Ishikawa (cell line): ENCODE measurements around the gene SPATA2L.

Source experiments
- CEBPB ChIP-seq: IDR thresholded peaks from 2 replicates; pipeline ENCODE4 v1.6.1; 2012
- CREB1 ChIP-seq: IDR thresholded peaks from 2 replicates; pipeline ENCODE4 v1.6.1; 2012; ENCODE audit warnings: low read depth
- EGR1 ChIP-seq: IDR thresholded peaks from 2 replicates; pipeline ENCODE4 v1.6.1; 2012
- EP300 ChIP-seq: IDR thresholded peaks from 2 replicates; pipeline ENCODE4 v1.6.1; 2012; ENCODE audit warnings: borderline replicate concordance
- FOXM1 ChIP-seq: IDR thresholded peaks from 2 replicates; pipeline ENCODE4 v1.6.1; 2012; ENCODE audit warnings: low read depth, borderline replicate concordance
- MAX ChIP-seq: IDR thresholded peaks from 2 replicates; pipeline ENCODE4 v1.6.1; 2012
- NFIC ChIP-seq: IDR thresholded peaks from 2 replicates; pipeline ENCODE4 v1.6.1; 2012
- RAD21 ChIP-seq: IDR thresholded peaks from 2 replicates; pipeline ENCODE4 v1.6.1; 2012; ENCODE audit warnings: low read depth
- TAF1 ChIP-seq: IDR thresholded peaks from 2 replicates; pipeline ENCODE4 v1.6.1; 2012; ENCODE audit warnings: low read depth, mild to moderate bottlenecking
- TCF12 ChIP-seq: IDR thresholded peaks from 2 replicates; pipeline ENCODE4 v1.6.1; 2012; ENCODE audit warnings: low read depth
- TEAD4 ChIP-seq: IDR thresholded peaks from 2 replicates; pipeline ENCODE4 v1.6.1; 2012
- YY1 ChIP-seq: IDR thresholded peaks from 2 replicates; pipeline ENCODE4 v1.6.1; 2012; ENCODE audit warnings: low read depth
- ZBTB7A ChIP-seq: IDR thresholded peaks from 2 replicates; pipeline ENCODE4 v1.6.1; 2012; ENCODE audit warnings: low read depth
- TF ChIP-seq, protein P1 (sequence below): IDR thresholded peaks from 2 replicates; pipeline ENCODE4 v1.6.1; 2012
- TF ChIP-seq, protein P2 (sequence below): IDR thresholded peaks from 2 replicates; pipeline ENCODE4 v1.6.1; 2012; ENCODE audit warnings: low read depth, mild to moderate bottlenecking

The SPATA2L gene

GRCh38 chr16:89711601-89712273, 10.2 kb upstream of the SPATA2L start:
- TF ChIP-seq CEBPB (no peak), EP300 (no peak), TEAD4 (no peak), NFIC (no peak), RAD21 (no peak), FOXM1 (no peak), MAX (peak; percentile 94), YY1 (peak; percentile 79), TCF12 (0 out of 2 replicates have a peak, but pooled peaks have one; percentile 45), ZBTB7A (no peak), TAF1 (peak; percentile 56), EGR1 (peak; percentile 77), CREB1 (no peak)
- TF ChIP-seq, protein P1, sequence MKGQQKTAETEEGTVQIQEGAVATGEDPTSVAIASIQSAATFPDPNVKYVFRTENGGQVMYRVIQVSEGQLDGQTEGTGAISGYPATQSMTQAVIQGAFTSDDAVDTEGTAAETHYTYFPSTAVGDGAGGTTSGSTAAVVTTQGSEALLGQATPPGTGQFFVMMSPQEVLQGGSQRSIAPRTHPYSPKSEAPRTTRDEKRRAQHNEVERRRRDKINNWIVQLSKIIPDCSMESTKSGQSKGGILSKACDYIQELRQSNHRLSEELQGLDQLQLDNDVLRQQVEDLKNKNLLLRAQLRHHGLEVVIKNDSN = no peak
- TF ChIP-seq, protein P2, sequence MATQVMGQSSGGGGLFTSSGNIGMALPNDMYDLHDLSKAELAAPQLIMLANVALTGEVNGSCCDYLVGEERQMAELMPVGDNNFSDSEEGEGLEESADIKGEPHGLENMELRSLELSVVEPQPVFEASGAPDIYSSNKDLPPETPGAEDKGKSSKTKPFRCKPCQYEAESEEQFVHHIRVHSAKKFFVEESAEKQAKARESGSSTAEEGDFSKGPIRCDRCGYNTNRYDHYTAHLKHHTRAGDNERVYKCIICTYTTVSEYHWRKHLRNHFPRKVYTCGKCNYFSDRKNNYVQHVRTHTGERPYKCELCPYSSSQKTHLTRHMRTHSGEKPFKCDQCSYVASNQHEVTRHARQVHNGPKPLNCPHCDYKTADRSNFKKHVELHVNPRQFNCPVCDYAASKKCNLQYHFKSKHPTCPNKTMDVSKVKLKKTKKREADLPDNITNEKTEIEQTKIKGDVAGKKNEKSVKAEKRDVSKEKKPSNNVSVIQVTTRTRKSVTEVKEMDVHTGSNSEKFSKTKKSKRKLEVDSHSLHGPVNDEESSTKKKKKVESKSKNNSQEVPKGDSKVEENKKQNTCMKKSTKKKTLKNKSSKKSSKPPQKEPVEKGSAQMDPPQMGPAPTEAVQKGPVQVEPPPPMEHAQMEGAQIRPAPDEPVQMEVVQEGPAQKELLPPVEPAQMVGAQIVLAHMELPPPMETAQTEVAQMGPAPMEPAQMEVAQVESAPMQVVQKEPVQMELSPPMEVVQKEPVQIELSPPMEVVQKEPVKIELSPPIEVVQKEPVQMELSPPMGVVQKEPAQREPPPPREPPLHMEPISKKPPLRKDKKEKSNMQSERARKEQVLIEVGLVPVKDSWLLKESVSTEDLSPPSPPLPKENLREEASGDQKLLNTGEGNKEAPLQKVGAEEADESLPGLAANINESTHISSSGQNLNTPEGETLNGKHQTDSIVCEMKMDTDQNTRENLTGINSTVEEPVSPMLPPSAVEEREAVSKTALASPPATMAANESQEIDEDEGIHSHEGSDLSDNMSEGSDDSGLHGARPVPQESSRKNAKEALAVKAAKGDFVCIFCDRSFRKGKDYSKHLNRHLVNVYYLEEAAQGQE = no peak

DNA sequence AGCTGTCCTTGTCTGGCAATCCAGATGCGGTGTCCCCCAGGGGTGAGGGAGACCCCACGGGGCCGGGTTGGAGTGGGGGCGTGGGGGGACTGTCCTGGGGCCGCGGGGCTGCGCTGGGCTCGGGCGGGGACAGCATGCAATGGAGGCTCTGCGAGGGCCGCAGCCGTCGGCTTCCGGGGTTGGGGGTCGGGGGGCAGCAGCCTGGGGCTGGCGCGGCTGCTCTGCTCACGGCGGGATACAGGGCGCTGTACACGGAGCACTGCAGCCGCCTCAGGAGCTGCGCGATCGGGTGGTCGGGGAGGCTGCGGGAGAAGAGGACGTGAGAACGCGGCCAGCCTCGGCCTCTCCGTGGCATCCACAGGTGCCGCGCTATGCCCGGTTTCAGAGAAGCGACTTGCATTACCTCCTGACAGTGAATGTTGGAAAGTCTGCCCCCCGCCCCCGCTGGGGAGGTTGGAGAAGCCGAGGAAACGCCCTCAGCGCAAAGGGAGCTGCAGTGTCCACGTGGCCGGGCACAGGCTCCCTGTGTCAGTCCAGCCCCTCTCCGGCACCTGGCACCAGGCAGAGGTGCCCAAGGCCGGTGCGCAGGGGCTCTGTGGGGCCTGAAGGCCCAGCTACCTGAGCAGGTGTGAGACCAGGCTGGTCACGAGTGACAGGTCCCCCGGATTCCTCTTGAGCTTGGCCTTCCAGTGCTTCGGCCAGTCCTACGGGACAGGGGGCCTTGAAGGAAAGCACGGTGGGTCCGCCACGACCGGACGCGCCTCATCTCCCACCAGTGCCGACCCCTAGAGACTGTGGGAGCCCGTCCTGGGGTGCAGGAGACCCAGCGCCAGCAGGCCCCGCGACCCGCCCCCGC, 9.4 kb upstream of the SPATA2L start:
- TF ChIP-seq TEAD4 (no peak), YY1 (no peak)

DNA sequence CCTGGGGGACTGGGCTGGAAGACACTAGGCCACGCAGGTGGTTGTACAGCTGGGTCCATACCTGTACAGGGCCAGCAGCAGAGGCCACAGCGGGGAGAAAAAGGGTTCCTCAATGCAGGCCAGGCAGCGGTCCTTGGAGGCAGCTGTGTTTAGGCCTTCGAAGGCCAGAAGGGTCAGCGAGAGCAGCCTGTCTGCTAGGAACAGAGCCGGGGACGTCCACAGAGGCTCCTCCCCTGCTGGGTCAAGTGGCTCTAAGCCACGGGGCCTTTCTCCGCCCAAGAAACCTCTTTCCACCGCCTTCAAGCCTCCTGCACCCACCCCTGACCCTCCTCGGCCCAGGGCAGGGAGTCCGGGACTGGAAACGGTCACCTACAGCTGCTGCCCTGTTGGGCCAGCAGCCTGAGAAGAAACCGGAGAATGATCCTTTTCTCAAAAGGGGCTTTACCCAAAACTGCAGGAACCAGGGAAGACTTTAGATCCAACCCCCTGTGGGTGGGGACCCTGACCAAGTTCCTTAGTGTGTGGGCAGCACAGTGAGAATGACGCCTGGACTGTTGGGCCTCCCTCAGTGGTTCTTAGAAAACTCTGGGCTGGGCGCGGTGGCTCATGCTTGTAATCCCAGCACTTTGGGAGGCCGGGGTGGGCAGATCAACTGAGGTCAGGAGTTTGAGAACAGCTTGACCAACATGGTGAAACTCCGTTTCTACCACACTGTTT, 8.4 kb upstream of the SPATA2L start:
- TF ChIP-seq TAF1 (no peak), NFIC (no peak), YY1 (no peak), EP300 (no peak), ZBTB7A (no peak), MAX (no peak), RAD21 (no peak), TEAD4 (no peak), TCF12 (no peak), CREB1 (no peak), EGR1 (no peak), CEBPB (no peak), FOXM1 (no peak)
- TF ChIP-seq, protein P1 = no peak
- TF ChIP-seq, protein P2 = no peak

DNA sequence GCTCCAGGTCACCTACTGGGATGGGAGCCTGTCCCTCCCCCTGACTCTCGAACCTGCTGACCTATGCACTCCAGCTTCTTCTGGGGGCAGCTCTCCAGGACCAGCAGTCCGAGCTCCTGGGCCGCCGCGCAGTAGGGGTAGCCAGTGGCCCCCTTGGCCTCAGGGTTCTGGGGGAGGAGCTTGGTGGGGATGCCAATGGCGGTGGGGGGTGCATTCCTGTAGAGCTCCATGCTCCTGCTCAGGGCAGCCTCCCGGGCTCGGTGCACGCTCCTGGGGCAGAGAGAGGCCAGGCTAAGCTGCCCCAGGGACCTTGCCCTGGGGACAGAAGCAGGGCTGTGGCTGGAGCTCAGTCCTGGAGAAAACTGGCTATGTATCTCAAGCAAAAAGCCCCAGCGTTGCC, 7.7 kb upstream of the SPATA2L start:
- TF ChIP-seq YY1 = no peak
- no peak for TF ChIP-seq CEBPB
- no peak for TF ChIP-seq FOXM1
- TF ChIP-seq MAX = no peak
- TF ChIP-seq NFIC = no peak
- TF ChIP-seq EGR1 = no peak
- TF ChIP-seq CREB1 = no peak
- TF ChIP-seq TEAD4 = no peak
- TF ChIP-seq, protein P1 = no peak
- no peak for TF ChIP-seq ZBTB7A
- TF ChIP-seq RAD21 = no peak
- no peak for TF ChIP-seq EP300
- TF ChIP-seq TCF12 = no peak
- TF ChIP-seq, protein P2 = no peak
- no peak for TF ChIP-seq TAF1
